Activated gamma-delta T cell (primary cell): ENCODE data around the gene CTRL.

Experiments
- DNase-seq: peaks from one replicate; lab custom pipeline; 2025; lab: John Stamatoyannopoulos, UW

Gene CTRL

GRCh38 chr16:67963292-67963661 lies 31.6 kb upstream of the CTRL start:
- DNase-seq = no peak

- DNase-seq = no peak
Observed at GRCh38 chr16:67962135-67962534, 30.5 kb upstream of the CTRL start.

GRCh38 chr16:67961551-67961957 lies 29.9 kb upstream of the CTRL start:
- DNase-seq = no peak

- DNase-seq = no peak
Observed at GRCh38 chr16:67959536-67960329, 28.1 kb upstream of the CTRL start.

- DNase-seq = no peak
Observed at GRCh38 chr16:67957622-67958021, 26.0 kb upstream of the CTRL start.

- no peak for DNase-seq
Observed at GRCh38 chr16:67954421-67955196, 22.9 kb upstream of the CTRL start.

GRCh38 chr16:67953641-67954375 lies 22.1 kb upstream of the CTRL start:
- no peak for DNase-seq

- DNase-seq = no peak
Observed at GRCh38 chr16:67951485-67951884, 19.8 kb upstream of the CTRL start.

- no peak for DNase-seq
Observed at GRCh38 chr16:67950335-67950843, 18.7 kb upstream of the CTRL start.

GRCh38 chr16:67949645-67950044 lies 18.0 kb upstream of the CTRL start:
- DNase-seq = no peak

GRCh38 chr16:67948015-67948414 lies 16.4 kb upstream of the CTRL start:
- no peak for DNase-seq

- no peak for DNase-seq
Observed at GRCh38 chr16:67946966-67947558, 15.4 kb upstream of the CTRL start.

GRCh38 chr16:67946128-67946569 lies 14.5 kb upstream of the CTRL start:
- DNase-seq = no peak

- no peak for DNase-seq
Observed at GRCh38 chr16:67945392-67945933, 13.8 kb upstream of the CTRL start.

- no peak for DNase-seq
Observed at GRCh38 chr16:67944690-67945391, 13.2 kb upstream of the CTRL start.

GRCh38 chr16:67943619-67944504 lies 12.2 kb upstream of the CTRL start, which contains the start of gene LCAT:
Gene LCAT, minus strand, starts transcription at chr16:67944120. Its CDS starts 19 bp downstream, at chr16:67944101.
- DNase-seq = no peak

- DNase-seq = no peak
Observed at GRCh38 chr16:67943256-67943618, 11.6 kb upstream of the CTRL start.

- no peak for DNase-seq
Observed at GRCh38 chr16:67942510-67943255, 11.0 kb upstream of the CTRL start.

GRCh38 chr16:67942200-67942509 lies 10.5 kb upstream of the CTRL start:
- DNase-seq = no peak
